ENCODE measurements around the gene TTC9C.

Gene TTC9C, protein sequence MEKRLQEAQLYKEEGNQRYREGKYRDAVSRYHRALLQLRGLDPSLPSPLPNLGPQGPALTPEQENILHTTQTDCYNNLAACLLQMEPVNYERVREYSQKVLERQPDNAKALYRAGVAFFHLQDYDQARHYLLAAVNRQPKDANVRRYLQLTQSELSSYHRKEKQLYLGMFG

DNA sequence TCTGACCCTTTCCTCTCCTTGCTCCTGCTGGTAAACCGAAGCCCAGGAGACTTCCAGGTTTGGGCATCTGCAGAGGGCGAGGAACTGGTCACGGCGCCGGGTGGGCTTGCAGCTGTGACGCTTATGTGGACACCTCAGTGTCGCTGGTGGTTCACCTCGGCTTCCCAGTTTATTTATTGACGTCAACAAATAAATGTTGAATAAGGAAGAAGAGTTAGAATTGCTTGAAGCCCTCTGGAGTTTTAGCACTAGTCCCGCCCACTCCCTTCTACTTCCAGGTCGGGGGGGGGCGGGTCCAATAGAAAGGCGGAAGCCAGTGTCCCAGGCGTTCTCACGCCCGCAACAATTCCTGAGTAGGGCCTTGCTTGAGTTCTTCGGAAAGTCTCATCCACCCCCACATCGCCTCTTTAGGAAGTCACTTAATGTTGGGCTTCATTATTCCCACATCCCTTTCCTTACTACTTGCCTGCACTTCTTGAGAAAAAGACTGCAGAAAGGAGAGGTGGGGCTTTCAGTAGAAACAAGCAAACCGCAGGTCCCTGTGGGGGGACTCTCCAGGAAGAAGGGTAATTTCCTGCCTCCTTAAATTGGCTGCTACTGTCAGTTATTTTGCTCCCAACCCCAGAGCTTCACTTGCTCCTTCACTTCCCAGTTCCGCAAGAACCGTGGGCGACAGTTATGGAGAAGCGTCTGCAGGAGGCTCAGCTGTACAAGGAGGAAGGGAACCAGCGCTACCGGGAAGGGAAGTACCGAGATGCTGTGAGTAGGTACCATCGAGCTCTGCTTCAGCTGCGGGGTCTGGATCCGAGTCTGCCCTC, at the start of gene TTC9C:
TTC9C (plus strand) TSS at position 316 of the 818 bp plus-strand sequence; CDS start at position 679, 363 bp downstream.
- H3F3A ChIP-seq (ENCODE audit: low read depth), result peaks cover 3% of the 10 kb centered on the region
- H3K4me1 ChIP-seq (ENCODE audit: insufficient read depth, low read length, poor library complexity, severe bottlenecking), result peaks cover 27% of the 10 kb centered on the region

DNA sequence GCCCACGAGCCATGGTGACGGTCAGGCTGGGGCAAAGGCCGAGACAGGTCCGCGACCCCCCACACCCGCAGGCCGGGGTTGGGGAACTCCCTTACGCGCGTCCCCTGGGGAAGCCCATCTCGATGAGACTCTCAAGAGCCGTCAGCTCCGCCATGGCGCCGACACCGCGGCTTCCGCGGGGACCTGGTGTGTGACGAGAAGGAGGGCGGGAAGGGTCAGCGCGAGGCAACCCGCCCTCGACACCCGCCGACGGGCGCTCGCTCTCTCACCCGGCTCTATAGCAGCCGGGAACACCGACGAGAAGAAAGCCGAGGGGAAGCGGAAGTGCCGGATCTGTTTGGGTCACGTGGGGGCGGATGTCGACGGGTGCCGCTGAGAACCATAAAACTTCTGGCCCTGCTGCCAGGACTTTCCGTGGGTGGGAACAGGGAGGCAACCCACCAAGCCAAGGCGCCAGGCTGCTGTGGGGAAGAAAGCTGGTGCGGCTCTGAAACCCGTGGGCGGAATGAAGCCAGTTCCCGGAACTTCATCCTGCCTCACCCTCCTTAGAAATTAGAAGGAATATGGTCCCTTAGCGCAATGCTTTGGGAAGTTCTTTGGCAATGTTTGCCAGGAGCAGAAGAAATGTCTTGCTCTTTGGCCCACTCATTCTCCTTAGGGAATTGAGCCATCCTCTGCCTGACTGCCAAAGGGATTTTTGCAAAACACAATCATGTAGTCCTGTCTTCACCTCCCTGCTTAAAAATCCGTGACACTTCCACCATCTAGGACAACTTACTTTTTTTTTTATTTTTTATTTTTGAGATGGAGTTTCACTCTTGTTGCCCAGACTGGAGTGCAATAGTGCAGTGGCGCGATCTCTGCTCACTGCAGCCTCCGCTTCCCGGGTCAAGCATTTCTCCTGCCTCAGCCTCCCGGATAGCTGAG, 49.3 kb upstream of the TTC9C start, which contains the start of gene UBXN1:
UBXN1 (minus strand) TSS at position 304 of the 927 bp plus-strand sequence; CDS start at position 154, 150 bp downstream.
- H3K4me3 ChIP-seq (ENCODE audit: low read length, poor library complexity, severe bottlenecking), result peak within 1 kb of the TSS; percentile 91
- peaks cover 21% of the 10 kb centered on the region for H4K20me1 ChIP-seq (ENCODE audit: insufficient read depth, low read length, poor library complexity, severe bottlenecking)
- peaks cover 17% of the 10 kb centered on the region for H3K4me1 ChIP-seq (ENCODE audit: insufficient read depth, low read length, poor library complexity, severe bottlenecking)
- no peaks in the 10 kb centered on the region for H3K9me2 ChIP-seq (replicated peaks; ENCODE audit: low read depth, low read length)
- H3K9me3 ChIP-seq (ENCODE audit: insufficient read depth, low read depth, low read length), result no peaks in the 10 kb centered on the region
- no peaks in the 10 kb centered on the region; the same call in 1 of the 2 replicates for H3K36me3 ChIP-seq (ENCODE audit: insufficient read depth, low read length)
- peak within 1 kb of the TSS; percentile 90 for H3K9ac ChIP-seq (ENCODE audit: low read depth, low read length, poor library complexity, severe bottlenecking)
- H3F3A ChIP-seq (ENCODE audit: low read depth), result no peaks in the 10 kb centered on the region
- H3K79me2 ChIP-seq (ENCODE audit: insufficient read depth, low read length), result peaks cover 39% of the 10 kb centered on the region
- peak within 1 kb of the TSS; percentile 99 for H2AFZ ChIP-seq (ENCODE audit: low read length)
- H3K4me2 ChIP-seq (ENCODE audit: low read depth, low read length, poor library complexity, severe bottlenecking), result peak within 1 kb of the TSS; percentile 85
- no peak for TF ChIP-seq EZH2phosphoT487 (IDR thresholded peaks at IDR 0.05; ENCODE audit: borderline replicate concordance)
- H3K27me3 ChIP-seq (ENCODE audit: insufficient read depth, low read length, poor library complexity, severe bottlenecking), result no peaks in the 10 kb centered on the region

More for the DNA sequence above, at the start of gene TTC9C:
- peaks cover 56% of the 10 kb centered on the region for H4K20me1 ChIP-seq (ENCODE audit: insufficient read depth, low read length, poor library complexity, severe bottlenecking)
- H3K36me3 ChIP-seq (ENCODE audit: insufficient read depth, low read length), result peaks cover 14% of the 10 kb centered on the region; the same call in 1 of the 2 replicates
- H3K4me3 ChIP-seq (ENCODE audit: low read length, poor library complexity, severe bottlenecking), result peak within 1 kb of the TSS; percentile 92
- H3K27me3 ChIP-seq (ENCODE audit: insufficient read depth, low read length, poor library complexity, severe bottlenecking), result no peaks in the 10 kb centered on the region
- no peaks in the 10 kb centered on the region for H3K9me2 ChIP-seq (replicated peaks; ENCODE audit: low read depth, low read length)
- H3K9ac ChIP-seq (ENCODE audit: low read depth, low read length, poor library complexity, severe bottlenecking), result peak within 1 kb of the TSS; percentile 98
- TF ChIP-seq EZH2phosphoT487 (IDR thresholded peaks at IDR 0.05; ENCODE audit: borderline replicate concordance), result no peak
- TF ChIP-seq, protein P1, sequence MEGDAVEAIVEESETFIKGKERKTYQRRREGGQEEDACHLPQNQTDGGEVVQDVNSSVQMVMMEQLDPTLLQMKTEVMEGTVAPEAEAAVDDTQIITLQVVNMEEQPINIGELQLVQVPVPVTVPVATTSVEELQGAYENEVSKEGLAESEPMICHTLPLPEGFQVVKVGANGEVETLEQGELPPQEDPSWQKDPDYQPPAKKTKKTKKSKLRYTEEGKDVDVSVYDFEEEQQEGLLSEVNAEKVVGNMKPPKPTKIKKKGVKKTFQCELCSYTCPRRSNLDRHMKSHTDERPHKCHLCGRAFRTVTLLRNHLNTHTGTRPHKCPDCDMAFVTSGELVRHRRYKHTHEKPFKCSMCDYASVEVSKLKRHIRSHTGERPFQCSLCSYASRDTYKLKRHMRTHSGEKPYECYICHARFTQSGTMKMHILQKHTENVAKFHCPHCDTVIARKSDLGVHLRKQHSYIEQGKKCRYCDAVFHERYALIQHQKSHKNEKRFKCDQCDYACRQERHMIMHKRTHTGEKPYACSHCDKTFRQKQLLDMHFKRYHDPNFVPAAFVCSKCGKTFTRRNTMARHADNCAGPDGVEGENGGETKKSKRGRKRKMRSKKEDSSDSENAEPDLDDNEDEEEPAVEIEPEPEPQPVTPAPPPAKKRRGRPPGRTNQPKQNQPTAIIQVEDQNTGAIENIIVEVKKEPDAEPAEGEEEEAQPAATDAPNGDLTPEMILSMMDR (conservative IDR thresholded peaks at IDR 0.05; ENCODE audit: low read length), result no peak
- peaks cover 78% of the 10 kb centered on the region for H3K79me2 ChIP-seq (ENCODE audit: insufficient read depth, low read length)
- H2AFZ ChIP-seq (ENCODE audit: low read length), result peak within 1 kb of the TSS; percentile 88
- H3K9me3 ChIP-seq (ENCODE audit: insufficient read depth, low read depth, low read length), result no peaks in the 10 kb centered on the region
- H3K4me2 ChIP-seq (ENCODE audit: low read depth, low read length, poor library complexity, severe bottlenecking), result peak within 1 kb of the TSS; percentile 81

DNA sequence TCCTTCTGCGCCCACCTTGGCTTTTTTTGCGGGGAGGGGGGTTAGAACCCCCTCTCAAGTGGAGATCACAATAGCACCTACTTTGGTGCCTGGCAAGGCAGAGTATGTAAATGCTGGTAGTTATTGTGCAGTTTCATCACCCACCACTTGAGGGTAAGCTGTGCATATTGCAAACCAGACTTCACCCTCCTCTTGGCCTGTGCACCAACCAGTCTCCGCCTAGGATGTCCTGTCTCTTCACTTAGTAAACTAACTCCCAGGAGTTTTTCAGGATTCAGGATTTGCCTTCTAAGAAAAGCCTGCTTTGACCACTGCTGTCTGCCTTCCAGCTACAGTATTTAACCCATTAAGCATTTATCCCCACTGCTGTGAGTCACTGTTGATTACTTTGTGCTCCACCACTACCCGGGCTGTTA, 47.5 kb upstream of the TTC9C start:
- H3K36me3 ChIP-seq (ENCODE audit: insufficient read depth, low read length), result no peaks in the 10 kb centered on the region
- H2AFZ ChIP-seq (ENCODE audit: low read length), result peak overlapping the region; percentile 91
- H4K20me1 ChIP-seq (ENCODE audit: insufficient read depth, low read length, poor library complexity, severe bottlenecking), result peaks cover 21% of the 10 kb centered on the region
- no peak overlapping the region for H3K9ac ChIP-seq (ENCODE audit: low read depth, low read length, poor library complexity, severe bottlenecking)
- H3K4me2 ChIP-seq (ENCODE audit: low read depth, low read length, poor library complexity, severe bottlenecking), result no peak overlapping the region
- TF ChIP-seq, protein P1 (conservative IDR thresholded peaks at IDR 0.05; ENCODE audit: low read length), result peak; percentile 63
- TF ChIP-seq EZH2phosphoT487 (IDR thresholded peaks at IDR 0.05; ENCODE audit: borderline replicate concordance), result no peak
- H3K9me3 ChIP-seq (ENCODE audit: insufficient read depth, low read depth, low read length), result no peaks in the 10 kb centered on the region
- peaks cover 27% of the 10 kb centered on the region for H3K79me2 ChIP-seq (ENCODE audit: insufficient read depth, low read length)
- H3K4me3 ChIP-seq (ENCODE audit: low read length, poor library complexity, severe bottlenecking), result no peak overlapping the region
- peaks cover 17% of the 10 kb centered on the region for H3K4me1 ChIP-seq (ENCODE audit: insufficient read depth, low read length, poor library complexity, severe bottlenecking)
- no peaks in the 10 kb centered on the region for H3K27me3 ChIP-seq (ENCODE audit: insufficient read depth, low read length, poor library complexity, severe bottlenecking)
- H3K9me2 ChIP-seq (replicated peaks; ENCODE audit: low read depth, low read length), result no peaks in the 10 kb centered on the region
- H3F3A ChIP-seq (ENCODE audit: low read depth), result no peaks in the 10 kb centered on the region

Data from Loucy (cell line).